KMS-11 (cell line): Measurements from ENCODE around the gene CINP.
A peak's percentile ranks its signal among the peaks of the same experiment; 100 is the strongest.

ENCODE experiments used
- H2AFZ ChIP-seq: fragments of 200-600 bp; sonication (generic); 2 replicates; pipeline ENCODE4 v1.6.1; 2016; ENCODE audit warnings: antibody characterized with exemption, mixed run types, low read depth
- H3K27ac ChIP-seq: fragments of 200-600 bp; sonication (generic); 2 replicates; pipeline ENCODE4 v1.6.1; 2016; ENCODE audit warnings: mild to moderate bottlenecking, mixed run types
- H3K27me3 ChIP-seq: fragments of 200-600 bp; sonication (generic); 2 replicates; pipeline ENCODE4 v1.6.1; 2017; ENCODE audit warnings: mild to moderate bottlenecking, low read depth, mixed run types, moderate library complexity; ENCODE audit not compliant: insufficient read depth
- H3K36me3 ChIP-seq: fragments of 200-600 bp; sonication (generic); 2 replicates; pipeline ENCODE4 v1.6.1; 2017; ENCODE audit warnings: mild to moderate bottlenecking, mixed run types; ENCODE audit not compliant: insufficient read depth
- H3K4me1 ChIP-seq: fragments of 200-600 bp; sonication (generic); 2 replicates; pipeline ENCODE4 v1.6.1; 2016; ENCODE audit warnings: mild to moderate bottlenecking, low read depth, mixed run types; ENCODE audit not compliant: poor library complexity, severe bottlenecking
- H3K4me2 ChIP-seq: fragments of 200-600 bp; sonication (generic); 2 replicates; pipeline ENCODE4 v1.7.0; 2016; ENCODE audit warnings: mild to moderate bottlenecking, mixed run types
- H3K4me3 ChIP-seq: fragments of 200-600 bp; sonication (generic); IDR thresholded peaks from 2 replicates; pipeline ENCODE4 v1.6.1; 2017; ENCODE audit warnings: low read depth, low read length, mixed read lengths; ENCODE audit not compliant: insufficient read depth
- H3K79me2 ChIP-seq: fragments of 200-600 bp; sonication (generic); 2 replicates; pipeline ENCODE4 v1.6.1; 2016; ENCODE audit warnings: low read depth, mixed run types; ENCODE audit not compliant: insufficient read depth
- H3K9ac ChIP-seq: fragments of 200-600 bp; sonication (generic); 2 replicates; pipeline ENCODE4 v1.6.1; 2016; ENCODE audit warnings: mild to moderate bottlenecking, mixed run types
- H4K20me1 ChIP-seq: fragments of 200-600 bp; sonication (generic); 2 replicates; pipeline ENCODE4 v1.6.1; 2016; ENCODE audit warnings: mild to moderate bottlenecking, mixed run types; ENCODE audit not compliant: insufficient read depth
- CTCF ChIP-seq: fragments of 200-600 bp; sonication (generic); conservative IDR thresholded peaks from 2 replicates; pipeline ENCODE4 v1.6.1; 2017; ENCODE audit warnings: low read depth, mild to moderate bottlenecking, antibody characterized with exemption, low read length, moderate library complexity, mixed read lengths

Gene CINP

DNA sequence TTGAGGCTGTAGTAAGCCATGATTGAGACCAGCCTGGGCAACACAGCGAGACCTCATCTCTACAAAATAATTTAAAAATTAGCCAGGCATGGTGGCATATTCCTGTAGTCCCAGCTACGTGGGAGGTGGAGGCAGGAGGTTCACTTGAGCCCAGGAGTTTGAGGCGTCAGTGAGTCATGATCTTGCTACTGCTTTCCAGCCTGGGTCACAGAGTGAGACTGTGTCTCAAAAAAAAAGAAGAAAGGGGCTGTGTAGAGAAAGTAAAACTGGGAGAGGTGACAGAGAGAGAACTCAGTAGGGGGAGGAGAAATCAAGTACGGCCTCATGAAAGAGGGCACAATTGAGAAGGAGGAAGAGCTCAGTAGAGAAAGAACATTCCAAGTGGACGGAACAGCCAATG, 12.4 kb upstream of the CINP start:
- Histone ChIP-seq H3K9ac (no peak overlapping the region), H4K20me1 (no peaks in the 10 kb centered on the region), H2AFZ (no peak overlapping the region), H3K4me1 (peaks cover 74% of the 10 kb centered on the region), H3K4me3 (no peak overlapping the region), H3K4me2 (no peak overlapping the region; the same call in 1 of the 2 replicates), H3K36me3 (no peaks in the 10 kb centered on the region), H3K79me2 (no peaks in the 10 kb centered on the region; the same call in 1 of the 2 replicates), H3K27ac (no peak overlapping the region), H3K27me3 (no peaks in the 10 kb centered on the region)
- no peak for TF ChIP-seq CTCF

- peaks cover 76% of the 10 kb centered on the region for H3K4me1 ChIP-seq
Measured at GRCh38 chr14:102374264-102374663, 11.6 kb upstream of the CINP start.

DNA sequence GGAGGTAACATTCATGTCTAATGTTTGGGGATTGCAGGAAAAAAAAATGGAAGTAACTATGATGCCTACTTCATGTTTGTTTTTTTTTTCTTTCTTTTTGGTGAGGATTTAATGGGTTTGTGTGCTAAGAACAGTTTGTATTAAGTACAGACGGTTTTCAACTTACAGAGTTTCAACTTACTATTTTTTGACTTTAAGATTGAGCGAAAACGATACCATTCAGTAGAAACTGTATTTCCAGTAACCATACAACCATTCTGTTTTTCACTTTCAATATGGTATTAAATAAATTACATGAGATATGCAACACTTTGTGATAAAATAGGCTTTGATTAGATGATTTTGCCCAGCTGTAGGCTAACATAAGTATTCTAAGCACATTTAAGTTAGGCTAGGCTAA, 10.4 kb upstream of the CINP start:
- peaks cover 80% of the 10 kb centered on the region for H3K4me1 ChIP-seq
- H3K9ac ChIP-seq: peak overlapping the region; percentile 9; the same call in 1 of the 2 replicates
- peaks cover 10% of the 10 kb centered on the region; the same call in 1 of the 2 replicates for H3K79me2 ChIP-seq
- peak overlapping the region; percentile 46 for H3K27ac ChIP-seq
- H2AFZ ChIP-seq: no peak overlapping the region
- H3K4me3 ChIP-seq: no peak overlapping the region
- no peaks in the 10 kb centered on the region for H4K20me1 ChIP-seq
- no peaks in the 10 kb centered on the region for H3K36me3 ChIP-seq
- peak overlapping the region; percentile 80 for H3K4me2 ChIP-seq
- TF ChIP-seq CTCF: no peak
- H3K27me3 ChIP-seq: no peaks in the 10 kb centered on the region

More at GRCh38 chr14:102374264-102374663, 11.6 kb upstream of the CINP start:
- Histone ChIP-seq H3K4me3 (no peak overlapping the region), H3K9ac (no peak overlapping the region), H3K27me3 (no peaks in the 10 kb centered on the region), H2AFZ (no peak overlapping the region), H3K79me2 (no peaks in the 10 kb centered on the region; the same call in 1 of the 2 replicates), H3K4me2 (peak overlapping the region; percentile 80; the same call in 1 of the 2 replicates), H4K20me1 (no peaks in the 10 kb centered on the region), H3K36me3 (no peaks in the 10 kb centered on the region), H3K27ac (no peak overlapping the region)
- no peak for TF ChIP-seq CTCF

DNA sequence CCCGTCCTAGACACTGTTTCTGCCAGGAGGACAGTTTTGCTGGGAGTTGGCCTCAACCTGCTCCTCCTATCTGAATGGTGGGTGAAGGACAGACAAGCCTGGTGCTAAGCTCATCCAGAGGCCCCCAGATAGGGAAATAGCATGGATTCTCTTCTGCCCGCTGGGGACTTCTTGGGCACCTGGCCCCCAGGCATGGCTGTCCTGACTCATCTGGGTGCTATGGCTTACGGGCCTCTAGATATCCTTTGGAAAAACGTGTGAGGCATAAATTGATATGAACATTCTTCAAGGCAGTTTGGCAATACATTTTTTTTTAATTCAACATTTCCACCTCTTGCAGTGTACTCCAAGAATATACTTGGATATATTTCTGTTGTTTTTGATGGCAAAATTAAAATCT, 8.7 kb upstream of the CINP start:
- no peak overlapping the region for H2AFZ ChIP-seq
- peak overlapping the region; percentile 80 for H3K4me2 ChIP-seq
- H3K36me3 ChIP-seq: no peaks in the 10 kb centered on the region
- H3K79me2 ChIP-seq: peaks cover 19% of the 10 kb centered on the region; the same call in 1 of the 2 replicates
- H3K4me3 ChIP-seq: no peak overlapping the region
- peaks cover 80% of the 10 kb centered on the region for H3K4me1 ChIP-seq
- no peak overlapping the region for H3K9ac ChIP-seq
- H3K27ac ChIP-seq: peak overlapping the region; percentile 46; the same call in 1 of the 2 replicates
- no peak for TF ChIP-seq CTCF
- H3K27me3 ChIP-seq: no peaks in the 10 kb centered on the region
- no peaks in the 10 kb centered on the region for H4K20me1 ChIP-seq
